ENCODE data around the gene ODAD3.
A peak's percentile ranks its signal among the peaks of the same experiment; 100 is the strongest.
"Not testable (repeated sequence)": the region's sequence is repeated elsewhere in the genome, so short reads cannot be mapped to it uniquely, and the experiment has no call there.

ODAD3 gene

GRCh38 chr19:11435833-11436313, 952 bp upstream of the ODAD3 start:
- no peak for TF ChIP-seq EZH2 (IDR thresholded peaks at IDR 0.05; ENCODE audit: borderline replicate concordance, low read depth, low read length, severe bottlenecking)
- no peak for TF ChIP-seq CTCF (IDR thresholded peaks at IDR 0.05; ENCODE audit: borderline replicate concordance, extremely low read depth, low read length, poor library complexity, severe bottlenecking)
- Histone ChIP-seq H3K36me3 (ENCODE audit: insufficient read depth, low read length) (peaks cover 43% of the 10 kb centered on the region), H4K20me1 (ENCODE audit: insufficient read depth, low read length) (peaks cover 17% of the 10 kb centered on the region), H3K27ac (ENCODE audit: low read length) (peak overlapping the region; percentile 89), H2AFZ (ENCODE audit: low read depth, low read length) (peak overlapping the region; percentile 82), H3K4me2 (ENCODE audit: insufficient read depth, low read length) (peak overlapping the region; percentile 86), H3K4me3 (ENCODE audit: low read depth in 1 of 2, low read length in 2 of 2) (peak overlapping the region; percentile 50 to 82; a peak in 3 of 4 replicates), H3K9me3 (ENCODE audit: insufficient read depth, low read length, severe bottlenecking) (no peaks in the 10 kb centered on the region), H3K27me3 (ENCODE audit: insufficient read depth, low read length, poor library complexity) (no peaks in the 10 kb centered on the region), H3K79me2 (ENCODE audit: insufficient read depth, low read length) (peaks cover 28% of the 10 kb centered on the region), H3K9ac (ENCODE audit: low read depth, low read length) (peak overlapping the region; percentile 71), H3K4me1 (ENCODE audit: insufficient read depth, low read length) (peaks cover 36% of the 10 kb centered on the region)
- ATAC-seq (ENCODE audit: insufficient read depth, low read depth) (no peak), DNase-seq (no peak)

- Histone ChIP-seq H3K36me3 (ENCODE audit: insufficient read depth, low read length) (peaks cover 34% of the 10 kb centered on the region), H3K4me1 (ENCODE audit: insufficient read depth, low read length) (peaks cover 32% of the 10 kb centered on the region), H4K20me1 (ENCODE audit: insufficient read depth, low read length) (peaks cover 14% of the 10 kb centered on the region), H3K4me3 (ENCODE audit: low read depth in 1 of 2, low read length in 2 of 2) (peak overlapping the region in 1 of 2 experiments; percentile 82; a peak in 3 of 4 replicates), H3K27me3 (ENCODE audit: insufficient read depth, low read length, poor library complexity) (no peaks in the 10 kb centered on the region), H3K79me2 (ENCODE audit: insufficient read depth, low read length) (peaks cover 25% of the 10 kb centered on the region), H3K9ac (ENCODE audit: low read depth, low read length) (peak overlapping the region; percentile 51), H3K27ac (ENCODE audit: low read length) (peak overlapping the region; percentile 49), H3K9me3 (ENCODE audit: insufficient read depth, low read length, severe bottlenecking) (no peaks in the 10 kb centered on the region), H2AFZ (ENCODE audit: low read depth, low read length) (peak overlapping the region; percentile 86), H3K4me2 (ENCODE audit: insufficient read depth, low read length) (peak overlapping the region; percentile 80)
- ATAC-seq (ENCODE audit: insufficient read depth, low read depth): peak; percentile 7
- no peak for DNase-seq
- TF ChIP-seq CTCF (IDR thresholded peaks at IDR 0.05; ENCODE audit: borderline replicate concordance, extremely low read depth, low read length, poor library complexity, severe bottlenecking): no peak
- TF ChIP-seq EZH2 (IDR thresholded peaks at IDR 0.05; ENCODE audit: borderline replicate concordance, low read depth, low read length, severe bottlenecking): no peak
Observed at GRCh38 chr19:11434703-11435056, 241 bp downstream of the ODAD3 start.

- Histone ChIP-seq H3K36me3 (ENCODE audit: insufficient read depth, low read length) (peaks cover 26% of the 10 kb centered on the region), H3K4me1 (ENCODE audit: insufficient read depth, low read length) (peaks cover 32% of the 10 kb centered on the region), H3K79me2 (ENCODE audit: insufficient read depth, low read length) (peaks cover 22% of the 10 kb centered on the region), H4K20me1 (ENCODE audit: insufficient read depth, low read length) (peaks cover 14% of the 10 kb centered on the region), H2AFZ (ENCODE audit: low read depth, low read length) (0 out of 2 replicates have a peak overlapping the region, but pooled peaks have one; percentile 21)
- H3K9ac ChIP-seq (ENCODE audit: low read depth, low read length); H3K27me3 ChIP-seq (ENCODE audit: insufficient read depth, low read length, poor library complexity); H3K27ac ChIP-seq (ENCODE audit: low read length); DNase-seq; ATAC-seq (ENCODE audit: insufficient read depth, low read depth); H3K4me2 ChIP-seq (ENCODE audit: insufficient read depth, low read length); H3K9me3 ChIP-seq (ENCODE audit: insufficient read depth, low read length, severe bottlenecking); H3K4me3 ChIP-seq (ENCODE audit: low read depth in 1 of 2, low read length in 2 of 2): not testable (repeated sequence)
Observed at GRCh38 chr19:11433526-11433925, 1.4 kb downstream of the ODAD3 start.

GRCh38 chr19:11426656-11427055, 8.3 kb downstream of the ODAD3 start:
- Histone ChIP-seq H4K20me1 (ENCODE audit: insufficient read depth, low read length) (no peaks in the 10 kb centered on the region), H2AFZ (ENCODE audit: low read depth, low read length) (no peak overlapping the region), H3K79me2 (ENCODE audit: insufficient read depth, low read length) (no peaks in the 10 kb centered on the region), H3K27ac (ENCODE audit: low read length) (no peak overlapping the region), H3K4me2 (ENCODE audit: insufficient read depth, low read length) (no peak overlapping the region), H3K4me1 (ENCODE audit: insufficient read depth, low read length) (no peaks in the 10 kb centered on the region), H3K27me3 (ENCODE audit: insufficient read depth, low read length, poor library complexity) (no peaks in the 10 kb centered on the region), H3K9me3 (ENCODE audit: insufficient read depth, low read length, severe bottlenecking) (peaks cover 3% of the 10 kb centered on the region), H3K4me3 (ENCODE audit: low read depth in 1 of 2, low read length in 2 of 2) (no peak overlapping the region), H3K36me3 (ENCODE audit: insufficient read depth, low read length) (no peaks in the 10 kb centered on the region), H3K9ac (ENCODE audit: low read depth, low read length) (no peak overlapping the region)
- TF ChIP-seq EZH2 (IDR thresholded peaks at IDR 0.05; ENCODE audit: borderline replicate concordance, low read depth, low read length, severe bottlenecking) (no peak), CTCF (IDR thresholded peaks at IDR 0.05; ENCODE audit: borderline replicate concordance, extremely low read depth, low read length, poor library complexity, severe bottlenecking) (no peak)
- no peak for DNase-seq
- no peak for ATAC-seq (ENCODE audit: insufficient read depth, low read depth)

Measured in DND-41 (cell line).